MCF 10A (cell line): ENCODE results near the gene USP10. TPM values are rescaled to one million over a fixed set of nuclear protein-coding genes. Genes with fewer than 3 reads are reported as not detected.
A peak's percentile ranks its signal among the peaks of the same experiment; 100 is the strongest.
"Not testable (repeated sequence)": the region's sequence is repeated elsewhere in the genome, so short reads cannot be mapped to it uniquely, and the experiment has no call there.

Experiments used
- BruUV-seq: library from RNA; stranded (reverse); fragments of 400-500 nt; replicated peaks from 2 replicates; lab custom pipeline; 2021; lab: Mats Ljungman, UMichigan
- CTCF ChIA-PET: fragments of 300-600 bp; sonication (Branson Sonifier 250); formaldehyde crosslinking; extraction: SDS; loops from one replicate; lab custom pipeline; 2021; ENCODE audit warnings: antibody characterized with exemption, inconsistent platforms; lab: Yijun Ruan, JAX
- POLR2A ChIA-PET: fragments of 300-600, 350-650 bp; sonication (Branson Sonifier 250); formaldehyde crosslinking; extraction: SDS; loops from one replicate; lab custom pipeline; 2020; ENCODE audit warnings: antibody characterized with exemption, inconsistent platforms; lab: Yijun Ruan, JAX
- DNase-seq: peaks from one replicate; pipeline ENCODE4 v3.0.0-alpha.2; 2018; ENCODE audit not compliant: unreplicated experiment
- H3K27ac Mint-ChIP-seq: one replicate; pipeline ENCODE4 v1.8.0; 2022; ENCODE audit warnings: mild to moderate bottlenecking, low read depth, mixed read lengths; ENCODE audit not compliant: unreplicated experiment
- H3K27me3 Mint-ChIP-seq: one replicate; pipeline ENCODE4 v1.8.0; 2022; ENCODE audit warnings: mixed read lengths; ENCODE audit not compliant: insufficient read depth, unreplicated experiment
- H3K36me3 Mint-ChIP-seq: one replicate; pipeline ENCODE4 v1.8.0; 2022; ENCODE audit warnings: mild to moderate bottlenecking, moderate library complexity, mixed read lengths; ENCODE audit not compliant: insufficient read depth, unreplicated experiment
- H3K4me1 Mint-ChIP-seq: one replicate; pipeline ENCODE4 v1.8.0; 2022; ENCODE audit warnings: mixed read lengths; ENCODE audit not compliant: insufficient read depth, unreplicated experiment
- H3K4me3 Mint-ChIP-seq: one replicate; pipeline ENCODE4 v1.8.0; 2022; ENCODE audit warnings: mild to moderate bottlenecking, moderate library complexity, mixed read lengths; ENCODE audit not compliant: unreplicated experiment
- H3K9me3 Mint-ChIP-seq: one replicate; pipeline ENCODE4 v1.8.0; 2022; ENCODE audit warnings: mixed read lengths; ENCODE audit not compliant: unreplicated experiment
- intact Hi-C: fragments of 100-400 bp; cut with micrococcal nuclease; formaldehyde crosslinking; loops from 2 replicates; pipeline ENCODE4 v1.14.1; 2022
- total RNA-seq: library from RNA; stranded (reverse); gene quantifications from 2 replicates; pipeline ENCODE4 v1.2.3, GENCODE V29; 2022
- TF ChIP-seq, protein P1 (sequence below): fragments of 200-600 bp; IDR thresholded peaks from one replicate; pipeline ENCODE4 v1.8.0; 2022; ENCODE audit warnings: antibody characterized with exemption, mild to moderate bottlenecking; ENCODE audit not compliant: unreplicated experiment

Gene USP10
- total RNA-seq, 1 experiment from 2014 or later, result 129 TPM

DNA sequence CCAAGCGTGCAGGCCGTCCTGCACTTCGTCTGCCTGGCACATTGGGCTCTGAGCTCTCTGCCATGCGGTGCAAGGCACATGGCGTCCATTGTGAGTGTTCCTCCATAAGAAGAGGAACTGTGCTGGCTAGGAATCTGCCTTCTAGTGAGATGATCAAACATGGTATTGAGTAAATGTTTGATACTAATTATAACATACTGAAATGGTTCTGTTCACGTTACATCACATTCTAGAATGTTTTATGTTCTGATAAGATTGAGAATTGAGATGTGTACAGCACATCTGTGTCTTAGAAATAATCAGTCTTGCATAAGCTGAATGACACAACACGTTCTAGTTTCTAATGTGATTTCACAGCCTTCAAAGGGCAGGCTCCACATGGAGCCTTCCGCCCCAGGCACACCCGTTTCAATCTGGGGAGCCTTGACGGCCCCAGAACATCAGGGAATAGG is 42.9 kb downstream of the USP10 start:
- intact Hi-C loops, result no loop called here

DNA sequence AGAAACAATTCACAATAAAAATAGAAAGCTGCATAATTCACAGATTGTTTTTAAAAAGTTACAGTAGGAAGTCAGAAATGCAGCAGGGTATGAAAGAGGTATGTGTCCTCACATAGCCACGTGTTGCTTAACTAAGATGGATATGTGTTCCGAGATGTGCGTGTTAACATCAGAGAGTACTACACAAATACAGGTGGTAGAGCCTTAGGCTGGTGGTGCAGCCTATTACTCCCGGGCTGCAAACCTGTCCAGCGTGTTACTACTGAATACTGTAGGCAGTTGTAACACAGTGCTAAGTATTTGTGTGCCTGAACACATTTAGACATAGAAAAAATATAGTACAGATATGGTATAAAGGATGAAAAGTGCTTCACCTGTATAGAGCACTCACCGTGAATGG is 46.4 kb downstream of the USP10 start:
- Mint-ChIP-seq H3K9me3 (no peaks in the 10 kb centered on the region), H3K27ac (no peak overlapping the region), H3K4me1 (peaks cover 17% of the 10 kb centered on the region), H3K36me3 (peaks cover 25% of the 10 kb centered on the region), H3K4me3 (no peak overlapping the region), H3K27me3 (no peaks in the 10 kb centered on the region)
- intact Hi-C loops, result no loop called here
- DNase-seq, result no peak
- no TSS peak for BruUV-seq
- ChIA-PET CTCF (interaction anchor here (0.8 to 9.7 kb wide), 7 partner anchors 8 to 233 kb away, joined by 3 to 128 read pairs (median 5); no protein-coding TSS in a partner anchor), POLR2A (no interaction called here)
- TF ChIP-seq, protein P1, sequence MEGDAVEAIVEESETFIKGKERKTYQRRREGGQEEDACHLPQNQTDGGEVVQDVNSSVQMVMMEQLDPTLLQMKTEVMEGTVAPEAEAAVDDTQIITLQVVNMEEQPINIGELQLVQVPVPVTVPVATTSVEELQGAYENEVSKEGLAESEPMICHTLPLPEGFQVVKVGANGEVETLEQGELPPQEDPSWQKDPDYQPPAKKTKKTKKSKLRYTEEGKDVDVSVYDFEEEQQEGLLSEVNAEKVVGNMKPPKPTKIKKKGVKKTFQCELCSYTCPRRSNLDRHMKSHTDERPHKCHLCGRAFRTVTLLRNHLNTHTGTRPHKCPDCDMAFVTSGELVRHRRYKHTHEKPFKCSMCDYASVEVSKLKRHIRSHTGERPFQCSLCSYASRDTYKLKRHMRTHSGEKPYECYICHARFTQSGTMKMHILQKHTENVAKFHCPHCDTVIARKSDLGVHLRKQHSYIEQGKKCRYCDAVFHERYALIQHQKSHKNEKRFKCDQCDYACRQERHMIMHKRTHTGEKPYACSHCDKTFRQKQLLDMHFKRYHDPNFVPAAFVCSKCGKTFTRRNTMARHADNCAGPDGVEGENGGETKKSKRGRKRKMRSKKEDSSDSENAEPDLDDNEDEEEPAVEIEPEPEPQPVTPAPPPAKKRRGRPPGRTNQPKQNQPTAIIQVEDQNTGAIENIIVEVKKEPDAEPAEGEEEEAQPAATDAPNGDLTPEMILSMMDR, result no peak

More for the DNA sequence above, 42.9 kb downstream of the USP10 start:
- BruUV-seq, result no TSS peak
- H3K36me3 Mint-ChIP-seq, result peaks cover 30% of the 10 kb centered on the region
- peak overlapping the region; percentile 7 for H3K27ac Mint-ChIP-seq
- POLR2A ChIA-PET, result interaction anchor here (0.7 to 1.2 kb wide), 2 partner anchors 13 to 288 kb away, joined by 3 to 5 read pairs; no protein-coding TSS in a partner anchor
- no peak overlapping the region for H3K4me3 Mint-ChIP-seq
- CTCF ChIA-PET, result interaction anchor here (0.7 to 9.5 kb wide), 5 partner anchors 8 to 232 kb away, joined by 3 to 128 read pairs (median 4); no protein-coding TSS in a partner anchor
- TF ChIP-seq, protein P1, result no peak
- no peaks in the 10 kb centered on the region for H3K27me3 Mint-ChIP-seq
- DNase-seq, result no peak
- no peaks in the 10 kb centered on the region for H3K9me3 Mint-ChIP-seq
- peaks cover 20% of the 10 kb centered on the region for H3K4me1 Mint-ChIP-seq

DNA sequence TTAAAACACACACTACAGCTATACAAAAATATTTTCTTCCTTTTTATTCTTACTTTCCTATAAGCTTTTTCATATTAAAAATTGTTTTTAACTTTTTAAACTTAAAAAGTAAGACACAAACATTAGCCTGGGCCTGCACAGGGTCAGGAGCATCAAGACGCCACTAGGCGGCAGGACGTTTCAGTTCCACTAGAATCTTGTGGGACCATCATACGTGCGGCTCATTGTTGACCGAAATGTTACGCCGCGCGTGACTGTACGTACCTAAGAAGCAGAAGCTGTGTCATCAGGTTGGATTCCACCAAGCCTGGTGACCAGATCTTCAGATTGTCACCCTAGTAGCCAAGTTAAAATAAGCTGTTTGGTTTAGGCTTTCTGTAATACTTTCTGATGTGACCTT is 47.1 kb downstream of the USP10 start:
- intact Hi-C loops, result no loop called here

DNA sequence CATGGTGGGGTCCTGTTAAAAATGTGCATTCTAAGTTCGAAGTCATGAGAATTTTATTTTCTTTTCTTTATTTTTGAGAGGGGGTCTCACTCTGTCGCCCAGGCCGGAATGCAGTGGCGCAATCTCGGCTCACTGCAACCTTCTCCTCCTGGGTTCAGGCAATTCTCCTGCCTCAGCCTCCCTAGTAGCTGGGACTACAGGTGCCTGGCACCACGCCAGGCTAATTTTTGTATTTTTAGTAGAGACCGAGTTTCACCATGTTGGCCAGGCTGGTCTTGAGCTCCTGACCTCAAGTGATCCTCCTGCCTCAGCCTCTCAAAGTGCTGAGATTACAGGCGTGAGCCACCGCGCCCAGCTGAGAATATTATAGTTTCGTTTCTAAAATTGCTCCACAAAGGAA is 48.4 kb downstream of the USP10 start:
- BruUV-seq, H3K9me3 Mint-ChIP-seq, H3K27ac Mint-ChIP-seq, DNase-seq, H3K27me3 Mint-ChIP-seq, H3K4me3 Mint-ChIP-seq, intact Hi-C loops: not testable (repeated sequence)
- POLR2A ChIA-PET, result interaction anchor here (1.5 kb wide), 1 partner anchor 9 kb away, joined by 4 read pairs; no protein-coding TSS in a partner anchor
- H3K36me3 Mint-ChIP-seq, result peaks cover 28% of the 10 kb centered on the region
- CTCF ChIA-PET, result interaction anchor here (0.7 to 9.7 kb wide), 3 partner anchors 10 to 271 kb away, joined by 3 to 128 read pairs (median 3); no protein-coding TSS in a partner anchor
- H3K4me1 Mint-ChIP-seq, result peaks cover 18% of the 10 kb centered on the region

More for the DNA sequence above, 47.1 kb downstream of the USP10 start:
- BruUV-seq, result no TSS peak
- TF ChIP-seq, protein P1, result no peak
- H3K4me3 Mint-ChIP-seq, result no peak overlapping the region
- peaks cover 29% of the 10 kb centered on the region for H3K36me3 Mint-ChIP-seq
- H3K27me3 Mint-ChIP-seq, result no peaks in the 10 kb centered on the region
- peaks cover 18% of the 10 kb centered on the region for H3K4me1 Mint-ChIP-seq
- H3K9me3 Mint-ChIP-seq, result no peaks in the 10 kb centered on the region
- no peak for DNase-seq
- ChIA-PET CTCF (interaction anchor here (0.7 to 9.7 kb wide), 6 partner anchors 8 to 234 kb away, joined by 3 to 128 read pairs (median 5); no protein-coding TSS in a partner anchor), POLR2A (interaction anchor here (0.6 to 0.7 kb wide), 3 partner anchors 82 to 280 kb away, joined by 3 read pairs; no protein-coding TSS in a partner anchor)
- no peak overlapping the region for H3K27ac Mint-ChIP-seq
